NCI-H1105 treated with DMSO at 0.1 percent for 48 hours (cell line): ENCODE data around the gene COL3A1.

ENCODE experiments used
- DNase-seq: peaks from one replicate; lab custom pipeline; 2025; lab: John Stamatoyannopoulos, UW

Gene COL3A1

GRCh38 chr2:188975497-188976102, 1.4 kb downstream of the COL3A1 start:
- DNase-seq = no peak

- DNase-seq = no peak
Observed at GRCh38 chr2:188976545-188977268, 2.5 kb downstream of the COL3A1 start.

DNA sequence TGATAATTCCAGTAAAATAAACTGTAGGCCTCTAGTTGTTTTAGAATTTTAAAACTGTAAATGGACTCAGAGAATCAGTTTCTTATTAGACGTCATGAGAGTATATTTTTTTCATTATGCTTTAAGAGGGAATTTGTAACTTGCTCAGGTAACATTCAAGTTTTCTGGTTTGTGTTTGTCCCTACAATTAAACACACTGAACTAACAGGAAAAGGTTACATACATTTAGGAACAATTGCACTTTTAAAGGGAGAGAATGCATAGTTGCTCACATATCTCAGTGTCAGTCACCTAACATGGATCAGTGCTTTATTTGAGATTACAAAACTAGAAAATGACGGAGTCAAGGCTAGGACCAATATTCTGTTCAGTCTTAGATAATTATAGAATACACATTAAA, 3.1 kb downstream of the COL3A1 start:
- DNase-seq = no peak

DNA sequence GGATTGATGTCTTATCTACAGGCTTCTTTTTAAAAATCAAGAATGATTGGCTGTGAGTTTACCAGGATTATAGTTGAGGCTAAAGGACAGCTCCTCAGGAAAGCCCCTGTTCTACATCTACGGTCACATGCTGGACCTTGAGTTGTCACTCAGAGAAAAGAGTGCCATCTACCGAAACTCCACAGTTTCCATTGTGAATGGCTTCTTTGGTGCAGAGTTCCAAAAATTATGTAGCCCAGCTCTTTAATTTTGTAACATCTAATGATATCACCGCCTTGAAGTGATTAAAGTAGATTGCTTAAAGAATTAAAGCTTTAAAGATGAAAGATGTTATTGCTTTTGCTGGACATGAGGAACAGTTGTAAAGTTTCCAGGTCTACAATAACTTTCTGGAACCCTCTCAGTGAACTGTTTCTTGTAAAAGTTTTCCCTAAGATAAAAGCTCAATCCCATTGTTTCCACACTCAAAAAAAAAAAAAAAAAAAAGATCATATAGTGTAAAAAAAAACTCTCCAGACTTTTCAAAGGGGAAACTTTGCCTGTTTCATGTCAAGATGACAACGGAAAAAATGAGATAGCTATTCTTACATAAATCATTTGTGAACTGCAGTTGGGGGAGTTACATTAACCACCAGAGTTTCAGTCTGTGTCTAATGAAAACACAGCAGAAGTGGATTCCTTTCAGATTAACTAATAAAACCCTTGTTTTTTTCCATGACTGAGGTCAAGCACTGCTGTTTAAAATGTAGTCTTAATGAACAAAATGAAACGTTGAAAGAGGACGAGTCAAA, 4.3 kb downstream of the COL3A1 start:
- DNase-seq = no peak

DNA sequence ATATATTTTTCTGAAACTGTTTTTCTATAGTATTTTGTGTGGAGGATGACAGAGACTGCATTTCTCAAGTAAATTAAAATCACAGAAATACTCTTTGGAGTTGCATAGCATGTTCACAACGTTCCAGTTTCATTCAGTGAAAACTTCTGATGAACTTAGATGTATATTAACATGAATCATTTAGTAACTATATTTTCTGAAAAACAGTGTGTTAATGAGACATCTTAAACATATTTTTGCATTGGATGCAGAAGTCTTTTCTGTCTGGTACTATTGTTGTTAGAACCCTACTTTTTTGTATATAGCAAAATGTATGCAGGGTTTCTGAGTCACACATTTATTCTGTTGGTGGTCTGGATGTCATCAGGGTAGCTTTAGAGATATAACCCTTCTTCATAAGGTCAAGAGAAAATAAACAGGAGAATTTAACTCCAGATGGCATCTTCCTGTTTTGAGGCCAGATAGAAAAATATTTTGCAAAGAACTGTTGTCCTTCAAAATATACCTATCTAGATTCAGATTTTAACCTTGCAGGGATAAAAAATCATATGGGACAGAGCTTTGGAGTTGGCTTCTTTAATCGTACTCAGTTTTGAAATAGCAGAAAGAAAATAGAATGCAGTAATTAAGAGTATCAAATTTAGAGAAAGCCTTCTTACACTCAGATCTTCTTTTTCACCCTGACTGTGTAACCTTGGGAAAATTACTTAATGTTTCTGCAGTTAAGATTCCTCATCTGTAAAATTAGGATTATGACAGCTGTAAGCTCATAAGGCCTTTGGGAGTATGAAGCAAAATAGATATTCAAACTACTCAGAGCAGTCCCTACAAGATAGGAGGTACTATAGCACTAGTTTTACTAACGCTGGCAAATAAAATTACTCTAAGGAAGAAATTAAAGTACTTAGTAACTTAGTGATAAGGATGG, 5.3 kb downstream of the COL3A1 start:
- no peak for DNase-seq

DNA sequence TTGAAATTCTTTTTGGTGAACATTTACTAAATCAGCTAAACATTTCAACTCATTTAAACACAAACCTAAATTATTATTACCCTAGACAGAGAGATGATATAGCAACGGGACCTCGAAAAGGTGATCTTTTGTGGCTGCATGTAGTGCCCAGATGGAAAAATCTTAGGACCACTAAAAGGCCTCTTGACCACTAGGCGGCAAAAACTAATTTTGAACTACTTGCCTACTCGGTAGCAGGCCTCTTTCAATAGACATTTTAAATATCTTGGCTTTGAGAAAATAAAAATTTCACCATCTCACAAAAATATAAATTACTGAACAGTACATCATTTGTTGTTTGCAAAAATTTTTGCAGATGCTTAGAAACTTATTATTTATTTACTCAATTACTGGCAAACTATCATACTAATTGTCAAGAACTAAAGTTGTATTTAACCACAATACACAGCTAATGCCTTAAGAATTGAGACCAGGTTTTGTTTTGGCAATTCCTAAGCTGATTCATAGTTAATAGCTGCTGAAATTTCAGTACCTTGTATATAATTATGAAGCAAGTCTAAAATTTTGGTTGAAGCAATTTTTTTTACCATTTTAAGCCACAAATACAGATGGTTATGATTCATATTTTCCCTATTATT, 9.4 kb downstream of the COL3A1 start:
- no peak for DNase-seq

- DNase-seq = no peak
Observed at GRCh38 chr2:188984065-188984491, 9.9 kb downstream of the COL3A1 start.

GRCh38 chr2:188984680-188985079, 10.5 kb downstream of the COL3A1 start:
- DNase-seq = no peak

DNA sequence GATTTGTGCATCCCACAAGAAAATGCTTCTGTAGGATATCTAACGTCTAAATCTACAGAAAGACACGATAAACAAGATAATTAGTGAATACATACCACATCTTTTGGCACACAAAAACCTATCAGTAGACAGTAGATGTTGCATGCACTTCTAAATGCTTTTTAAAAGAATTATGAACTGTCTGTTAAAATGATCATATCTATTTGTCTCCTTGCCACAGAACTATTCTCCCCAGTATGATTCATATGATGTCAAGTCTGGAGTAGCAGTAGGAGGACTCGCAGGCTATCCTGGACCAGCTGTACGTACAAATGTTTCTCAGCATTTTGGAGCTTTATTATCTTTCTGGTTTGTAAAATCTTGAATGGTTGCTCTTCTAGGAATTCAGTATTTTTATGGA, 12.7 kb downstream of the COL3A1 start:
- DNase-seq = no peak

- DNase-seq = no peak
Observed at GRCh38 chr2:188993247-188993646, 19.1 kb downstream of the COL3A1 start.

DNA sequence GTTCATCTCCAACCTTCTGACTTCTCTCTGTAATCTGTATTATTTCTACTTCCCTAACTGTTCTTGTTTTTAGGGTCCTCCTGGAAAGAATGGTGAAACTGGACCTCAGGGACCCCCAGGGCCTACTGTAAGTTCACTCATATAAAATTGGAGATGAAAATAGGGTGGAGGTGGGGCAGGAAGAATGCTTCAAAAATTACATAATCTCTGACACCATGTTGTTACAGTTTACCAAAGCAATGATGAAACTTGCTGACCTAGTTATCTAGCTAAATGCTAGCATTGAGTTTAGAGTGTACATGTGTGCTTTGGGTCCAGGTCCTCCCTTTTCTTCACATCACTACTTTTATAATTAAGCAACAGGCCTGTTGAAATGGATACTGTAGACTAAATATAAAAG, 23.1 kb downstream of the COL3A1 start:
- no peak for DNase-seq

DNA sequence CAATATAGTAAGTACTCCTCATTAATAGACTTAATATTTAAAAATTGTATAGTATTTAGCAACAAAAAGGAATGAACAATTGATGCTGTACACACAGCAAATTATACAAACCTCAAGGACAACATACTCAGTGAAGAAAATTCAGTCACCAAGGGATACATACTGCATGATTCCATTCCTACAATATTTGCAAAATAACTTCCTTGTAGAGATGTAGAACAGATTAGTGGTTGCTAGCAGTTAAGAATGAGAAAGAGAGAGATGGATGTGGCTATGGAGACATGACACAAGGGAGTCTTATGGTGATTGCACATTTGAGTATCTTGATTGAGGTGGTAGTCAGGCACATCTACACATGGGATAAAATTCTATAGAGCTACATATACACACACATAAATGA, 26.0 kb downstream of the COL3A1 start:
- DNase-seq = no peak

- no peak for DNase-seq
Observed at GRCh38 chr2:189002079-189002478, 27.9 kb downstream of the COL3A1 start.

DNA sequence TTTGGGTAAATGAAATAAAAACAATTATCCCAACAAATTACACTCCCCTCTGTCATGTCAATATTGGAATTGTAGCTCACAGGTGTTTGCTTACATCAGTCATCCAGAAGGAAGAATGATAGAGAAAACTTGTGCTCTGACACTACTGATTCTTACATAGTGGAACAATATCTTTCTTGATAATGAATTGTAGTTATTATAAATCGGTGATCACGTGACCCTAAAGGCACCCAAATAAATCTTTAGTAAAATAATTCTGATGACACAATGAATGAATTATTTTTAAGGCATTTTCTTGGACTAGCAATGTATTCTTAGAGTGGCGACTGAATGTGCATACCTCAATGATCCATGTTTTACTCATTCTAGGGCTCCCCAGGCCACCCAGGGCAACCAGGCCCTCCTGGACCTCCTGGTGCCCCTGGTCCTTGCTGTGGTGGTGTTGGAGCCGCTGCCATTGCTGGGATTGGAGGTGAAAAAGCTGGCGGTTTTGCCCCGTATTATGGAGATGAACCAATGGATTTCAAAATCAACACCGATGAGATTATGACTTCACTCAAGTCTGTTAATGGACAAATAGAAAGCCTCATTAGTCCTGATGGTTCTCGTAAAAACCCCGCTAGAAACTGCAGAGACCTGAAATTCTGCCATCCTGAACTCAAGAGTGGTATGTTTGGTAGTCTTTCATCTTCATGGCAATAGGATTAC, 34.5 kb downstream of the COL3A1 start:
- DNase-seq = no peak

GRCh38 chr2:189010536-189010935, 36.4 kb downstream of the COL3A1 start:
- no peak for DNase-seq

DNA sequence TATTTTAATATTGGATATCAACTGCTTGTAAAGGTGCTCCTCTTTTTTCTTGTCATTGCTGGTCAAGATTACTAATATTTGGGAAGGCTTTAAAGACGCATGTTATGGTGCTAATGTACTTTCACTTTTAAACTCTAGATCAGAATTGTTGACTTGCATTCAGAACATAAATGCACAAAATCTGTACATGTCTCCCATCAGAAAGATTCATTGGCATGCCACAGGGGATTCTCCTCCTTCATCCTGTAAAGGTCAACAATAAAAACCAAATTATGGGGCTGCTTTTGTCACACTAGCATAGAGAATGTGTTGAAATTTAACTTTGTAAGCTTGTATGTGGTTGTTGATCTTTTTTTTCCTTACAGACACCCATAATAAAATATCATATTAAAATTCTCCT, 38.2 kb downstream of the COL3A1 start:
- DNase-seq = no peak

- no peak for DNase-seq
Observed at GRCh38 chr2:189013031-189013430, 38.9 kb downstream of the COL3A1 start.

- no peak for DNase-seq
Observed at GRCh38 chr2:189013671-189014448, 39.7 kb downstream of the COL3A1 start.

- DNase-seq = no peak
Observed at GRCh38 chr2:189014449-189015138, 40.4 kb downstream of the COL3A1 start.
